ENCODE measurements around the gene PNO1. TPM values are rescaled to one million over a fixed set of nuclear protein-coding genes. Genes with fewer than 3 reads are reported as not detected.

The PNO1 gene
- total and polyA plus RNA-seq, 2 donors, result 11.2 to 14.3 TPM

DNA sequence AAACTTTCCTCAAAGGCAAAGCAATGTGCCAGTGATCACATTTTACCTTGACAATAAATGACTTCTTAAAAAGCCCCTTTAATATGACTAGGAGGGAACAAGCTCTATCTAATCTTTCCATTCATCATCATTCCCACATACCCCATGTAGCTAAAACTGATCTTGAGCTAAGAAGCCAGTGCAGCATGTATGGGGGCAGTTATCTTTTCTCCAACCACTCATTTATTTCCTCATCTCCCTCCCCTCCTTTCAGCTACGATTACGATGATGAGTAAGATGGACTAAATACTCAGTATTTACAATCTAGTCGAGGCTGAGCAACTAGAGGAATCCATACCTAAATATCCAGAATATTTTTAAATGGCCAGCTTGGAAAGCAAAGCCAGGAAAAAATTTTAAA is 35.5 kb downstream of the PNO1 start:
- 34% methylated on average over 3 of the region's 3 CpGs for WGBS
- no peaks in the 10 kb centered on the region for H3K36me3 ChIP-seq (ENCODE audit: insufficient read depth)

DNA sequence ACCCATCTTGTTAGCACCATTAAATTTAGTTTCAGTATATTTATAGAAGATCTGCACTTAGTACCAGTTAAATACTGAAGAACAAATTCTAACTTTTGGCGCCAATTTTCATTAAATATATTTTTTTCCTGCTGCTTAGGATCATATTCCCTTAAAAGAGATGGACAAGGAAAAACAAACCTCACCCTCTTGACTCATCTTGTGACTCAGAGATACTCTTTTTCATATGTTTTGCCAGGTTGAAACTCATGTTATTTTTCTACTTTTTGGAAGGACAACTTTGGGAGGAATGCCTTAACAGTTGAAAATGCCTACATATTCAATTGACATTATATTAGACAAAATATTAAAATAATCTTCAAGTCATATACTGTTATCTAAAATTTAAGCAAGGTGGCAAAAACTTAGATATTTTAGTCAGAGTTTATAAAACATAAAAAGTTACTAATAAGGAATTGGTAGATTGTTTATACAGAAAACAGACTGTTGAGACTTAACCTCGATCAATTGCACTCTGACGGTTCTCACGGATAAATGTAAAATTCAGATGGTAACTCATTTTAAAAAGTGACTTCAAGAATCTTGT is 36.2 kb downstream of the PNO1 start:
- Histone ChIP-seq H3K4me1 (ENCODE audit: insufficient read depth) (no peaks in the 10 kb centered on the region), H3K27ac (ENCODE audit: low read depth) (no peak overlapping the region), H3K4me3 (ENCODE audit: low read depth, low read length) (no peak overlapping the region), H3K36me3 (ENCODE audit: insufficient read depth) (no peaks in the 10 kb centered on the region)
- no peak for DNase-seq (ENCODE audit: extremely low spot score)
- WGBS, result 83% methylated on average over 4 of the region's 4 CpGs

More for the DNA sequence above, 35.5 kb downstream of the PNO1 start:
- Histone ChIP-seq H3K4me3 (ENCODE audit: low read depth, low read length) (no peak overlapping the region), H3K27ac (ENCODE audit: low read depth) (no peak overlapping the region), H3K4me1 (ENCODE audit: insufficient read depth) (no peaks in the 10 kb centered on the region)
- no peak for DNase-seq (ENCODE audit: extremely low spot score)

GRCh38 chr2:68195096-68195495 is 37.4 kb downstream of the PNO1 start:
- DNase-seq (ENCODE audit: extremely low spot score), result no peak
- no peak overlapping the region for H3K27ac ChIP-seq (ENCODE audit: low read depth)
- H3K36me3 ChIP-seq (ENCODE audit: insufficient read depth), result no peaks in the 10 kb centered on the region
- no peak overlapping the region for H3K4me3 ChIP-seq (ENCODE audit: low read depth, low read length)
- H3K4me1 ChIP-seq (ENCODE audit: insufficient read depth), result no peaks in the 10 kb centered on the region

DNA sequence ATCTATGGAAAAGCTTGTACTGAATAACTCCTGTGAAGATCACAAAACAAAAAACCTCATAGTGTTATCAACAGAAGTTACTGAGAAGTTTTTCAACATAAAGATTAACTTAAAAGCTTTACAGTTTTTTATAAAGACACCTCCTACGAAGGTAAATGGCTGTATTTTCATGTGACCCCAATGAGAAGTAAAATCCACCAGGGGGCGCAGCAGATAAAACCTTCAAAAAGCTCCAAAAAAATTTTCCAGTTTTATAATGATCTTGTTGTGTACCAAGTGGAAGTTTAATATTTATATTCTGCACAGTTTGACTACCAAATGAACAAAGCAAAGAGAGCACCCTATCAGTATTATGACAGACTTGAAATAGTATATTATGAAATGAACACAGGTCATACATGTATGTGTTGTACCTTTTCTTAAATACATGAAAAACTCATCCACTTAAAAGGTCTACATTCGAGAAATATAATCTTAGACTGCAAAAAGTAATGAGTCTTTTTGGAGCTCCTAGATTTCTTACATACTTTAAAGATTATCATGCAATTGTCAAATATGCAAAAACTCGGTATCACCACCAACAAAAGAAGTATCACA is 38.5 kb downstream of the PNO1 start:
- DNase-seq (ENCODE audit: extremely low spot score), result no peak
- H3K4me1 ChIP-seq (ENCODE audit: insufficient read depth), result no peaks in the 10 kb centered on the region

DNA sequence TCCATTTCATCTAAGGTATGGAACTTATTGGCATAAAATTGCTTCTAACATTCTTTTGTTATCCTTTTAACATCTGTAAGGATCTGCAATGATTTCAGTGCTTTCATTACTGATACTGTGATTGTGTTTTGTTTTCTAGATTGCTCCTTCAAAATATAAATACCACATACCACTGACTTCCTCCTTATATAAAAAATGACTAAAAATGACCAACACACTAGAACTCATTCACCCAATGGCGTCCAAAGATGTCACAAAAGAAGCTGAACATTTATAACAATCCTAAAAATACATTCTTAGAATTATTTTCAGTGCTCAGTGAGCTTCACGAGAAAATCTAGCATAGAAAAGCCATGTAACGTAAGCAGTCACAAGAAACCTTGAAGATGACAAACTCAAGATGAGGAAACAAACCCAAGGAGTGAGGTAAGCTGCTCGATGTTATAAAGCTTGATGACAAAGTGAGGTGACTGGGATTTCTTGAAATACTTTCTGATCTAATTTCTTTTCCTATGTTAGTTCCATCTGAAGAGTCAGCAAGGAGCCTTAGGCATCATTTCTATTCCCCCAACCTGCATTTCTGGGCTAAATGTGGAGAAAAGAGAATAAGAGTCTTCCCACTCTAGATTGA is 42.6 kb downstream of the PNO1 start:
- Histone ChIP-seq H3K4me1 (ENCODE audit: insufficient read depth) (no peaks in the 10 kb centered on the region), H3K4me3 (ENCODE audit: low read depth, low read length) (no peak overlapping the region), H3K27ac (ENCODE audit: low read depth) (no peak overlapping the region), H3K36me3 (ENCODE audit: insufficient read depth) (no peaks in the 10 kb centered on the region)
- no peak for DNase-seq (ENCODE audit: extremely low spot score)
- WGBS, result 68% methylated on average over 4 of the region's 4 CpGs

More for the DNA sequence above, 38.5 kb downstream of the PNO1 start:
- 48% methylated on average over 4 of the region's 4 CpGs for WGBS
- Histone ChIP-seq H3K4me3 (ENCODE audit: low read depth, low read length) (no peak overlapping the region), H3K27ac (ENCODE audit: low read depth) (no peak overlapping the region), H3K36me3 (ENCODE audit: insufficient read depth) (no peaks in the 10 kb centered on the region)

GRCh38 chr2:68203587-68203986 is 45.9 kb downstream of the PNO1 start:
- peaks cover 2% of the 10 kb centered on the region for H3K4me1 ChIP-seq (ENCODE audit: insufficient read depth)
- H3K36me3 ChIP-seq (ENCODE audit: insufficient read depth), result peaks cover under 1% of the 10 kb centered on the region
- no peak for DNase-seq (ENCODE audit: extremely low spot score)
- H3K27ac ChIP-seq (ENCODE audit: low read depth), result no peak overlapping the region
- H3K4me3 ChIP-seq (ENCODE audit: low read depth, low read length), result no peak overlapping the region
- WGBS, result 24% methylated on average over 3 of the region's 3 CpGs

- H3K36me3 ChIP-seq (ENCODE audit: insufficient read depth), result peaks cover 2% of the 10 kb centered on the region
- no peak overlapping the region for H3K27ac ChIP-seq (ENCODE audit: low read depth)
- H3K4me1 ChIP-seq (ENCODE audit: insufficient read depth), result peaks cover 4% of the 10 kb centered on the region
- DNase-seq (ENCODE audit: extremely low spot score), result no peak
- no peak overlapping the region for H3K4me3 ChIP-seq (ENCODE audit: low read depth, low read length)
Observed at GRCh38 chr2:68206793-68207192, 49.1 kb downstream of the PNO1 start.

GRCh38 chr2:68214381-68214780 is 56.7 kb downstream of the PNO1 start:
- DNase-seq (ENCODE audit: extremely low spot score), result no peak
- H3K4me3 ChIP-seq (ENCODE audit: low read depth, low read length), result no peak overlapping the region
- H3K36me3 ChIP-seq (ENCODE audit: insufficient read depth), result no peaks in the 10 kb centered on the region
- WGBS, result 86% methylated on average over 5 of the region's 5 CpGs
- H3K27ac ChIP-seq (ENCODE audit: low read depth), result no peak overlapping the region
- peaks cover 1% of the 10 kb centered on the region for H3K4me1 ChIP-seq (ENCODE audit: insufficient read depth)

DNA sequence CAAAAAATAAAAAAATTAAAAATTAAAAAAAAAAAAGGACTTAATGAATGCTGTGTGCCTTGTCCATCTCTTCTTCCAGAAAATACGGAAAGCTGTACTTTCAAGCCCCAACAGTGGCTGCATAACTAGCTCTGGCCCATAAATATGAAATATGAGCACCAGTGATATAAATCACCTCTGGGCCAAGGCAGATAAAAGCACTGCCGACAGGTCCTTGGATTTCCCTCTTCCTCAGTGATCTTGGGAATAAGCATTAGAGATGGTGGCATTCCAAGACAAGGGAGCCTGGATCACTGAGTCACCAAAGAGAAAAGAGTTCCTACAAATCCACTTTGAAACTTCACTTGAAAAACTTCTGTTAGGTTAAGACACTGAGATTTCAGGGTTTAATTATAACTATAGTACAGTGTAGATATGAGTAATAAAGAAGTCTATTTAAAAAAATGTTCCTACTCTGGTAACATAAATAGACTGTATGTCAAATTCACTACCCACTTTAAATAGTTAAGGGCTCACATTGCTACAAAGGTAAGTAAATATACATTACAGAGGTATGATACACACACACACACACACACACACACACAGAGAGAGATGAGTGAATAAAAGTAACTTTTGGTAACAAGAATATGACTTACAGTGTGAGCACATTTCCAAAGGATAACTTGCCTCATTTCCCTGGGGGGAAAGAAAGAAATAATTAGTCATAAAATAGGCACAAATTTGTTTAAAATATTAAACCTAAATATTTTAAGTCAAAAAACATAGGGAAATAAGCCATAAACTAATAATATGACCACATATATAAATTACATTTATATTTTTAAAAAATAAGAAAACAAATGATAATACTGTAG is 59.0 kb downstream of the PNO1 start:
- no peak for DNase-seq (ENCODE audit: extremely low spot score)
- H3K4me1 ChIP-seq (ENCODE audit: insufficient read depth), result no peaks in the 10 kb centered on the region
- no peaks in the 10 kb centered on the region for H3K36me3 ChIP-seq (ENCODE audit: insufficient read depth)
- WGBS, result 16% methylated on average over 2 of the region's 2 CpGs
- H3K4me3 ChIP-seq (ENCODE audit: low read depth, low read length), result no peak overlapping the region
- no peak overlapping the region for H3K27ac ChIP-seq (ENCODE audit: low read depth)

- Histone ChIP-seq H3K4me1 (ENCODE audit: insufficient read depth) (no peaks in the 10 kb centered on the region), H3K4me3 (ENCODE audit: low read depth, low read length) (no peak overlapping the region), H3K36me3 (ENCODE audit: insufficient read depth) (no peaks in the 10 kb centered on the region), H3K27ac (ENCODE audit: low read depth) (no peak overlapping the region)
- WGBS, result 59% methylated on average over 3 of the region's 3 CpGs
- DNase-seq (ENCODE audit: extremely low spot score), result no peak
Observed at GRCh38 chr2:68217729-68218128, 60.0 kb downstream of the PNO1 start.

DNA sequence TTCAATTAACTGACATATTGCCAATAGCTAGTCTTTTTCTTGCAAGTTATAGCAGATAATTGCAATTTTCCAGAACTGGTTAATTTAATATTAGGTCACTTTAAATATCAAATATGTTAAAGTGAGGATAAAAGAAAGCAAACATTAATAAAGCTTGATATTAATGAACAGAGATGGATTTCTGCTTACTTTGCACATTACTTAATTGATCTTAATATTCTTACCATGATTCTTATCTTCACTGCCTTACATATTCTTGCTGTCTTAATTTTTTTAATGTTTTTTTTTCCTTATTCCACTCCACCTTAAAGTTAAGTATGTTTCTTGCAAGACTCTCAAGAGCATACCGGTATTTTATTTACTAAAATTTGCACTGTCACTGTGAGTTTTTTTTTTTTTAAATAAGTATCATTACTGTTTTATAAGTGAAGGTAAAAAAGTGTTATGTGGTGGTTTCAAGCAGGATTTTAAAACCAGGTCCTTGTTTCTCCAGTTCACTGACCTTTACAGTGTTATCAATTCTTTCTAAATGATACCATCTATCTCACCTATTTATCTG is 60.7 kb downstream of the PNO1 start:
- 38% methylated on average over 1 of the region's 1 CpG for WGBS
- H3K27ac ChIP-seq (ENCODE audit: low read depth), result no peak overlapping the region
- H3K4me3 ChIP-seq (ENCODE audit: low read depth, low read length), result no peak overlapping the region
- DNase-seq (ENCODE audit: extremely low spot score), result no peak
- H3K36me3 ChIP-seq (ENCODE audit: insufficient read depth), result no peaks in the 10 kb centered on the region
- peaks cover 4% of the 10 kb centered on the region for H3K4me1 ChIP-seq (ENCODE audit: insufficient read depth)

DNA sequence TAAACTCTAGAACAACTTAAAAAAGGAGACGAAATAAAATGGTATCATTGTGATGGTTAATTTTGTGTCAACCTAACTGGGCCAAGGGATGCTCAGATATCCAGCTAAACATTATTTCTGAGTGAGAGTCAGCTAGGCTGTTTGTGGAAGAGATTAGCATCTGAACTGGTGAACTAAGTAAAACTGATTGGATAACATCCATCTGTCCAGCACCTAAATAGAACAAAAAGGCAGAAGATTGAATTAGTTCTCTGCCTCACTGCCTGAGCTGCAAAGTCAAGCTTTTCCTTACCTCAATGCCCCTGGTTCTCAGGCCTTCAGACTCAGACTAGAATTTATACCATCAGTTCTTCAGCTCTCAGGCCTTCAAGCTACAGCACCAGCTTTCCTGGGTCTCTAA is 64.6 kb downstream of the PNO1 start:
- 66% methylated on average over 1 of the region's 1 CpG for WGBS
- DNase-seq (ENCODE audit: extremely low spot score), result no peak
- H3K36me3 ChIP-seq (ENCODE audit: insufficient read depth), result no peaks in the 10 kb centered on the region
- H3K4me1 ChIP-seq (ENCODE audit: insufficient read depth), result peaks cover 4% of the 10 kb centered on the region
- H3K4me3 ChIP-seq (ENCODE audit: low read depth, low read length), result no peak overlapping the region
- H3K27ac ChIP-seq (ENCODE audit: low read depth), result no peak overlapping the region

DNA sequence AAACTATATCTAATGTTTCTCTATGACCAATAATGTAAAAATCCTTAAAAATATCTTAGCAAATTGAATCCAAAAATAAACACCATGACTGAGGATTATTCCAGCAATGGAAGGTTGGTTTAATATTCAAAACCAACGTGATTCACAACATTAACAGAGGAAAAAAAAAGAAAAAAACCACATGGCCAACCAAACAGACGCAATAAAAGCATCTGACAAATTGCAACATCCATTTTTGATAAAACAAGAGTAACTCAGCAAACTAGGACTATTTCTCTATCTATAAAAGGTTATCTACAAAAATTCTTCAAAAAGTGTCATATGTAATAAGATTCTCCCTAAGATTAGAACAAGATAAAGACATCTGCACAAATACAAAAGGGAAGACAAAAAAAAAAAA is 65.7 kb downstream of the PNO1 start:
- peaks cover 4% of the 10 kb centered on the region for H3K4me1 ChIP-seq (ENCODE audit: insufficient read depth)

More for the DNA sequence above, 65.7 kb downstream of the PNO1 start:
- DNase-seq (ENCODE audit: extremely low spot score), result no peak
- Histone ChIP-seq H3K27ac (ENCODE audit: low read depth) (no peak overlapping the region), H3K36me3 (ENCODE audit: insufficient read depth) (no peaks in the 10 kb centered on the region), H3K4me3 (ENCODE audit: low read depth, low read length) (no peak overlapping the region)
- 40% methylated on average over 2 of the region's 2 CpGs for WGBS
